DOHH2 (cell line): ENCODE measurements around the gene ATG16L1.

Experiments used
- EZH2phosphoT487 ChIP-seq: fragments of 200-600 bp; sonication (generic); IDR thresholded peaks from 2 replicates; pipeline ENCODE4 v1.6.1; 2017; ENCODE audit warnings: borderline replicate concordance, mild to moderate bottlenecking, antibody characterized with exemption, low read length, moderate library complexity, mixed read lengths
- TF ChIP-seq, protein P1 (sequence below): fragments of 200-600 bp; sonication (generic); IDR thresholded peaks from one replicate; pipeline ENCODE4 v1.5.1; 2014; ENCODE audit warnings: antibody characterized with exemption, mild to moderate bottlenecking, low read depth, low read length; ENCODE audit not compliant: poor library complexity, severe bottlenecking

DNA sequence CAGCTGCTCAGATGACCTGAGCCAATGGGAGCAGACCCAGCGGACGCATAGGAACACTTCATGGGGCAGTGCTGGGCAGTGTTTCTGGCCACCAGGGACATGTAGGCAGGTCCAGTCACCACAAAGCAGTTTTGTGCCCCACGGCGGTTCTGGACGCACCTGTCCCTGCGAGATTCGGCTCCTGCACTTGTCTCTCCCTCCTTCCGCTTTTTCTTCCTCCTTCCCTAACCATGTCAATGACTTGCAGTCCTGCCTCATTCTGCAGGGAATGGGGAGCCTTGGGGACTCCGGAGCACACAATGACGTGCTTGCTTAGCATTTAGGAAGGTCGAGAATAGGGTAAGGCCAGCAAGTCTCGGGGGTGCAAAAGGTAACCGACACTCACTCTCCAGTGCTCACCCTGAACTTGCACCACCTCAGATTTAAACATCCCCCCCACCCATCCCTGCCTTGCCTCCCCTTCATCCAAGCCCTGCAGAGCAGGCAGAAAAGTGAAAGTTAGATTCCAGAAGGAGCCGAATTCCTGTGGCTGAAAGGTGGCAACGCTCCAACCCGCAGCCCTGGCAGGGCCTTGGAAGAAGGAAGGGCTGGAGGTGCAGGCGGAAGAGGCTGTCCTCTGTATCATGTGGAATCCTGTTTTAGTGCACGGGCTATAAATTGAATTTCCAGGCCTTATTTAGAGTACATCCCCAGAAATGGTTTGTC lies 40.5 kb upstream of the ATG16L1 start:
- TF ChIP-seq, protein P1, sequence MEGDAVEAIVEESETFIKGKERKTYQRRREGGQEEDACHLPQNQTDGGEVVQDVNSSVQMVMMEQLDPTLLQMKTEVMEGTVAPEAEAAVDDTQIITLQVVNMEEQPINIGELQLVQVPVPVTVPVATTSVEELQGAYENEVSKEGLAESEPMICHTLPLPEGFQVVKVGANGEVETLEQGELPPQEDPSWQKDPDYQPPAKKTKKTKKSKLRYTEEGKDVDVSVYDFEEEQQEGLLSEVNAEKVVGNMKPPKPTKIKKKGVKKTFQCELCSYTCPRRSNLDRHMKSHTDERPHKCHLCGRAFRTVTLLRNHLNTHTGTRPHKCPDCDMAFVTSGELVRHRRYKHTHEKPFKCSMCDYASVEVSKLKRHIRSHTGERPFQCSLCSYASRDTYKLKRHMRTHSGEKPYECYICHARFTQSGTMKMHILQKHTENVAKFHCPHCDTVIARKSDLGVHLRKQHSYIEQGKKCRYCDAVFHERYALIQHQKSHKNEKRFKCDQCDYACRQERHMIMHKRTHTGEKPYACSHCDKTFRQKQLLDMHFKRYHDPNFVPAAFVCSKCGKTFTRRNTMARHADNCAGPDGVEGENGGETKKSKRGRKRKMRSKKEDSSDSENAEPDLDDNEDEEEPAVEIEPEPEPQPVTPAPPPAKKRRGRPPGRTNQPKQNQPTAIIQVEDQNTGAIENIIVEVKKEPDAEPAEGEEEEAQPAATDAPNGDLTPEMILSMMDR, result no peak
- TF ChIP-seq EZH2phosphoT487, result no peak
